ENCODE measurements around the gene MTAP.

- TF ChIP-seq, protein P1, sequence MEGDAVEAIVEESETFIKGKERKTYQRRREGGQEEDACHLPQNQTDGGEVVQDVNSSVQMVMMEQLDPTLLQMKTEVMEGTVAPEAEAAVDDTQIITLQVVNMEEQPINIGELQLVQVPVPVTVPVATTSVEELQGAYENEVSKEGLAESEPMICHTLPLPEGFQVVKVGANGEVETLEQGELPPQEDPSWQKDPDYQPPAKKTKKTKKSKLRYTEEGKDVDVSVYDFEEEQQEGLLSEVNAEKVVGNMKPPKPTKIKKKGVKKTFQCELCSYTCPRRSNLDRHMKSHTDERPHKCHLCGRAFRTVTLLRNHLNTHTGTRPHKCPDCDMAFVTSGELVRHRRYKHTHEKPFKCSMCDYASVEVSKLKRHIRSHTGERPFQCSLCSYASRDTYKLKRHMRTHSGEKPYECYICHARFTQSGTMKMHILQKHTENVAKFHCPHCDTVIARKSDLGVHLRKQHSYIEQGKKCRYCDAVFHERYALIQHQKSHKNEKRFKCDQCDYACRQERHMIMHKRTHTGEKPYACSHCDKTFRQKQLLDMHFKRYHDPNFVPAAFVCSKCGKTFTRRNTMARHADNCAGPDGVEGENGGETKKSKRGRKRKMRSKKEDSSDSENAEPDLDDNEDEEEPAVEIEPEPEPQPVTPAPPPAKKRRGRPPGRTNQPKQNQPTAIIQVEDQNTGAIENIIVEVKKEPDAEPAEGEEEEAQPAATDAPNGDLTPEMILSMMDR (IDR thresholded peaks at IDR 0.05), result no peak
- no peak for TF ChIP-seq POLR2A (IDR thresholded peaks at IDR 0.05)
Measured at GRCh38 chr9:21778304-21778703, 24.1 kb upstream of the MTAP start.

Measured in body of pancreas (tissue), 4 donors.